Spinal cord (tissue), 10 donors: Measurements from ENCODE around the gene EIF3K. TPM values are rescaled to one million over a fixed set of nuclear protein-coding genes. Genes with fewer than 3 reads are reported as not detected.

Experiments
- DNase-seq, 6 donors: peaks; one replicate each; pipeline versions ENCODE4 v3.0.0 to v3.0.0-alpha.2; 2013 to 2015; ENCODE audit warnings: low spot score in 6 of 6, low read depth in 4 of 6
- H3K27ac ChIP-seq: one replicate; pipeline ENCODE4 v1.5.1; 2013; ENCODE audit warnings: low read depth, low read length, control low read depth
- H3K27me3 ChIP-seq: one replicate; pipeline ENCODE4 v1.6.1; 2013; ENCODE audit warnings: low read length; ENCODE audit not compliant: control insufficient read depth, insufficient read depth
- H3K36me3 ChIP-seq: one replicate; pipeline ENCODE4 v1.6.1; 2013; ENCODE audit warnings: low read length; ENCODE audit not compliant: control insufficient read depth, insufficient read depth
- H3K4me1 ChIP-seq: one replicate; pipeline ENCODE4 v1.6.1; 2013; ENCODE audit warnings: low read length; ENCODE audit not compliant: control insufficient read depth, insufficient read depth
- H3K4me3 ChIP-seq: one replicate; pipeline ENCODE4 v1.5.1; 2013; ENCODE audit warnings: low read depth, low read length, control low read depth
- H3K9me3 ChIP-seq: one replicate; pipeline ENCODE4 v1.6.1; 2013; ENCODE audit warnings: low read length; ENCODE audit not compliant: control insufficient read depth, insufficient read depth
- WGBS: methylation state at CpG from one replicate; pipeline ENCODE4 v1.1.5; 2013; ENCODE audit warnings: missing lambda C conversion rate; ENCODE audit not compliant: insufficient coverage; 5-methylcytosine and 5-hydroxymethylcytosine counted together
- polyA plus RNA-seq, 2 donors: library from polyadenylated mRNA; unstranded; fragments of 120-200 nt; gene quantifications; one replicate each; pipeline ENCODE4 v1.2.1, GENCODE V29; 2013; ENCODE audit not compliant: insufficient read length in 2 of 2
- total RNA-seq, 2 donors: library from RNA; depleted of rRNA in 1 of 2; stranded (reverse); fragments of 120-200 nt in 1 of 2; fragments of >200 nt in 1 of 2; gene quantifications; one replicate each; pipeline versions ENCODE4 v1.2.3 to v1.2.4, GENCODE V29; 2013 to 2014
- donor health status: healthy.

The EIF3K gene
- total and polyA plus RNA-seq, 4 donors, result 110 to 268 (median 260) TPM

DNA sequence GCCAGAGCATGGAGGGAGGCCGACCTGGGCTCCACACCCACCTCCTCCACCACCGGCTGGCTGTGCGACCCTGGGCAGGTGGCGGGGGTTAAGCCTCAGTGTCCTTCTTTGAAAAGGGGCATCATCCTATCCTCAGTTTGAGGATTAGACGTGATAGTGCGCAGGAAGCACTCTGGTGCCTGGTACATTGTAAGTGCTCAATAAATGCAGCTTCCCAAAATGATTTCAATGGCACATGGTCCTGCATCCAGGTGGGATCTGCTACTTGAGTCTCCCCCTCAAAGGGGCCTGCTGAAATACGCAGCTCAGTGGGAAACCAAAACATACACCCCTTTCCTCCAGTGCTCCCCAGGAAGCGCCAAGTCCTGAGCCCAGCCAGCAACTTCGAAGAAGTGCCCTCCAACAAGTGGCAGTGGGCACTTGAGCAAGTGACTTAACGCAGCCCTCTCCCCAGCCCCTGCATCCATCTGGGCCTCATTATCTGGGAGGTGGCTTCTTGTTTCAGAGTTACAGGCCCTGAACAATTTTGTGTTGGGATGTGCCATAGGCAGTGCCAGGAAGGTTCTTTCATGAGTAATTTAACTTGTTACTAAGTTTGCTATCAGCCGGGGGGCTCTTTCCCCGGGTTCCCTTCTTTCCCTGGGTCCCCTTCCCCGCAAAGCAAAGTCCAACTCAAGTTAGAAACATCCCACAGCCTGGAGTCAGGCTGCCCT lies 46.4 kb downstream of the EIF3K start:
- Histone ChIP-seq H3K4me1 (peaks cover 85% of the 10 kb centered on the region), H3K27me3 (no peaks in the 10 kb centered on the region), H3K4me3 (no peak overlapping the region), H3K27ac (peak overlapping the region; percentile 84), H3K9me3 (no peaks in the 10 kb centered on the region), H3K36me3 (peaks cover 23% of the 10 kb centered on the region)
- no peak for DNase-seq
- WGBS, result 87% methylated on average over 8 of the region's 13 CpGs

DNA sequence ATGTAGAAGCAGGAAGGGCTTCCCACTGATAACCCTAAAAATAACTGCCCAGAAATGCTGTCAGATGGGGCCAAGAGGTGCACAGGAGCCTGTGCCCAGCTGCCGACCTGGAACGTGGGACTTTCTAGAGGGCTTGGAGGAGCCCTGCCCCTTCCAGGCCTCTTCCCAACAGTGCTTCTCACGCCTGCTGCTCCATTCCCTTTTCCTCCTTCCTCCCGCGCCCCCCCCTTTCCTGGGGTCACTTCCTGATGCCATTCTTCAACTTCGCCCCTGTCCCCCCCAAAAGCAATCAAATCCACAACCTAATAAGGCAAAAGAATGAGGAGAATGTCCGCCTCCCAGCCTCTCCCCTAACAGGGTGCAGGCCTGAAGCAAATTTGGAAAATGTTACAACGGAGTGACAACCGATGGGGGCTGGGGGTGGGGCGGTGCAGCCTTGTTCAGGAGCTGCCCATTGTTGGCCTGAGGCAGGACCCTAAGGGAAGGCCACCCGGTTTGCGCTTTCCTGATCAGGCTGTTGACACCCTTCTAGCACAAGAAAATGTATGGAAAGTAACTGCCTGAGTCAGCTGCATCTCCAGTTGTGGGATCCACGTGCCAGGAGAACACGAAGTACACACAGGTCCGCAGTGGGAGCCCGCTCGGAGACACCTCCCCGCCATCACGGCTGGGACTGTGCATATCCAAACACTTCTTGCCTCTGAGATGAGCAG lies 47.1 kb downstream of the EIF3K start:
- no peaks in the 10 kb centered on the region for H3K27me3 ChIP-seq
- DNase-seq, result no peak
- H3K27ac ChIP-seq, result peak overlapping the region; percentile 84
- H3K9me3 ChIP-seq, result no peaks in the 10 kb centered on the region
- no peak overlapping the region for H3K4me3 ChIP-seq
- peaks cover 79% of the 10 kb centered on the region for H3K4me1 ChIP-seq
- 52% methylated on average over 14 of the region's 19 CpGs for WGBS
- peaks cover 16% of the 10 kb centered on the region for H3K36me3 ChIP-seq

DNA sequence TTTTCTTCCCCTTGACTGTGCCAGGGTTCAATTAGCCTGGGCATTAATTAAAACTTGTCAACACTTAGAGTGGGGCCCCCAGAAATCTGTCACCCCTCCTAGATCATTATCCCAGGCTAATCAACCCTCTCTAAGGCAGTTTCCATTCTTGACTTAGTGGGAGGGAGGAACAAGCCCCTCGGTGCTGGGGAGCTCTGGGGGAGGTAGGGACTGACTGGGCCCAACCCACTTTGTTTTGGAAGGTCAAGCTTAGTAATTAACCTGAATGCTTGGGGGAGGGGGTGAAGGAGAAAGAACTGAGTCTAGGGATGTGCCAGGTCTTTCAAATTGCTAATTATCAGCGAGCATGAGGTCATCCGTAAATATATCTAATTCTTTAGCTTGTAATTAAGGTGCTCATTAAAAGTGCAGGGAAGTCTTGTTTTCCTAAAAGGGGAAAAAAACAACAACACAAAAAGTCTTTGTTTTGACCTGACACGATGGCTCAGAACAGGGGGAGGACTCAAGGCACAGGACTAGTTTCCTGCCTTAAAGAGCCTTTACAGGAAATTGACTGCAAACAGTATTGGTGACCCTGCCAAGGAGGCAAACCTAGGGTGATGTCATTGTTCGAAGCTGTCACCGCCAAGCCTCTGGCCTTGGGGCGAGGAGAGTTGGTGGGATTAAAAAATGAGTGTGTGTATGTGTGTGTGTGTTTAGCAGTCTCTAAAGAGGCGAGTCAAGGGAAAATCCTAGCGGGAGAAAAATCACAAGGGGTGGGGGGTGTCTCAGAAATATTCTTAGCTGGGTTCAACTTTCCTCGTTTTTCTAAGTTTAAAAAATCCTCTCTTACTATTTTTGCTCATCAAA lies 47.9 kb downstream of the EIF3K start:
- peaks cover 81% of the 10 kb centered on the region for H3K4me1 ChIP-seq
- H3K4me3 ChIP-seq, result no peak overlapping the region
- 18% methylated on average over 4 of the region's 10 CpGs for WGBS
- no peaks in the 10 kb centered on the region for H3K9me3 ChIP-seq
- H3K36me3 ChIP-seq, result peaks cover 16% of the 10 kb centered on the region
- H3K27me3 ChIP-seq, result no peaks in the 10 kb centered on the region
- peak in 2 of 6 donors; percentile 55 to 72 for DNase-seq
- peak overlapping the region; percentile 84 for H3K27ac ChIP-seq

DNA sequence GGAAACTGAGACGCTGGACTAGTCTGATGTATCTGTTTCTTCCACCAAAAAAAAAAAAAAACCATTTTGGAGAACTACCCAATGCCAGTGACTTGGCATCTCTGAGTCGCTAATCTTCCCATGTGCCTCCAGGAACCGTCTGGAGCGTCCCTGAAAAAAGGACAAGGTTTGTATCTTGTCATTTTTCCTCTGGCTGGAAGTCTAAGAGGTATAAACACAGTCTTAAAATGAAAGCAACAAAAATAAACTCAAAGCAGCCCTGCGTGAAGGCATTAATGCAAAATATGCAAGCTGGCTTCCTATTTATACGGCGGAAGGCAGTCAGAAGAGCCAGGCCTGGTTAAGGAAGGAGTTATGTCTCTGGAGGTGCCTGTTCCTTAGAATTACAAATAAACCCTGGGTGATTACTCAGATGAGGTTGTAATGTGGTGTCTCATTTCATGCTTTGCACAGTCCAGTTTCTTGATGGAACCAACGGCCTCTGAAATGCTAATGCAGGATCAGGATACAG lies 48.7 kb downstream of the EIF3K start:
- Histone ChIP-seq H3K4me1 (peaks cover 73% of the 10 kb centered on the region), H3K4me3 (no peak overlapping the region), H3K27me3 (no peaks in the 10 kb centered on the region), H3K9me3 (no peaks in the 10 kb centered on the region), H3K36me3 (peaks cover 16% of the 10 kb centered on the region), H3K27ac (peak overlapping the region; percentile 84)
- WGBS, result 80% methylated on average over 2 of the region's 8 CpGs
- DNase-seq, result peak in 2 of 6 donors; percentile 50 to 85

DNA sequence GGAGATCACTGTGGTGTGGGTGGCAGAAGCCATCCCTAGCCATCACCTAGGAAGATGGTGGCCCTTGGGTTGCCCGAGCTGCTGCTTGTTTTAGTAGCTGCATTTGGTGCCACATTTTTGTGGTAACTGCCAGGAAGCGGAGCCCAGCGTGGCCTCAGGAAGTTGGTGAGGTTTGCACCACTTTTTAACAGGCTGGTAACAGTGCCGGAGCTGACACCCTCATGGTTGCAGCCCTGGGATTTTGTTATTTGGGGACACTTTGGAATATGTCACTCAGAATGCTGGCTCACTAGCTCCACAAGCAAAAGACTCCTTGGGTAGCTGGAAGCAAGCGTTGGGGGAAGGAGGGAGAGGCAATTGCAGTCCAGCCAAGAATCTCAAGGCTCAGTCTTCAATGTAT lies 50.6 kb downstream of the EIF3K start:
- no peak overlapping the region for H3K4me3 ChIP-seq
- peaks cover 55% of the 10 kb centered on the region for H3K4me1 ChIP-seq
- peaks cover 7% of the 10 kb centered on the region for H3K36me3 ChIP-seq
- no peaks in the 10 kb centered on the region for H3K9me3 ChIP-seq
- DNase-seq, result no peak
- peak overlapping the region; percentile 40 for H3K27ac ChIP-seq
- 98% methylated on average over 5 of the region's 5 CpGs for WGBS
- no peaks in the 10 kb centered on the region for H3K27me3 ChIP-seq

DNA sequence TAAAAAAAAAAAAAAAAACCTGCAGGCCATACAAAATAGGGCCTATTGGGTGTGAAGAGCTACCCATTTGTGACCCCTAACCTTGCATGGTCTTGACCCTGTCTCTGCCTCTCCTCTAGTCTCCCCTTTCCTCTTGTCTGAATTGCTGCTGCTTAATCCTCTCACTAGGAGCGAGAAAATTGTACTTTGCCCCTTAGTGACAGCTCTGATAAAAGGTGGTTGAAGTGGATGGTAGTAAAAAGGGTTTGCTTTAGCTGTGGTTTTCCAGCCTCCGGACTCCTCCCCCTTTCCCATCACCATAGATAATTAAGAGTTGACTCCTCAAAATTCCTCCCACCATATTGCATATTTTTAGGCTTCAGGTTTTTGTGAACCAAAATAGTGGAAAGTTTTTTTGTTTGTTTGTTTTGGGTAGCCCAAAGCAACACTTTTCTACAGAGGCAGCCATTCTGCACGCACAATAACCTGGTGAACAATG lies 52.0 kb downstream of the EIF3K start:
- no peak for DNase-seq
- no peaks in the 10 kb centered on the region for H3K27me3 ChIP-seq
- peaks cover 4% of the 10 kb centered on the region for H3K36me3 ChIP-seq
- H3K4me3 ChIP-seq, result no peak overlapping the region
- H3K4me1 ChIP-seq, result peaks cover 47% of the 10 kb centered on the region
- peak overlapping the region; percentile 16 for H3K27ac ChIP-seq
- H3K9me3 ChIP-seq, result no peaks in the 10 kb centered on the region
- WGBS, result no CpG with 5 or more reads among the region's 3 CpGs

DNA sequence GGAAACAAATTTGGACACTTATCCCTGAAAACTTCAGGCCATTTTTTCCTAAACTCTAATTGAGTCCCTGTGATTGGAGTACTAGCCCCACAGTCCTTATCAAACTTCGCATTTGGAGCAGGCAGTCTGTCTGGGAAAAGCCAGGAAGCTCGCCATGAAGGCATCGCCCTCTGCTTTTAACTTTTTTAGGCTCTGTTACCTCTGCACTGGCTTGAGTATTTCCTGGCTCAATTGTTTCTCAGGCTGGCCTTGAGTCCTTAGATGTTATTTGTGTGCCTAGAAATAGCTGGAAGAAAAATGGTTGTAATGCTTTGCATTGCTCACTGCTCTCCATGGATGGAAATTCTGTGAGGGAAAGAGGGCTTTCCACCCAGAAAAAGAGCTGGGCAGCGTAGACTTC lies 52.7 kb downstream of the EIF3K start:
- 62% methylated on average over 4 of the region's 4 CpGs for WGBS
- H3K36me3 ChIP-seq, result peaks cover 3% of the 10 kb centered on the region
- no peaks in the 10 kb centered on the region for H3K27me3 ChIP-seq
- H3K4me1 ChIP-seq, result peaks cover 43% of the 10 kb centered on the region
- no peak for DNase-seq
- H3K4me3 ChIP-seq, result no peak overlapping the region
- peak overlapping the region; percentile 25 for H3K27ac ChIP-seq
- no peaks in the 10 kb centered on the region for H3K9me3 ChIP-seq

DNA sequence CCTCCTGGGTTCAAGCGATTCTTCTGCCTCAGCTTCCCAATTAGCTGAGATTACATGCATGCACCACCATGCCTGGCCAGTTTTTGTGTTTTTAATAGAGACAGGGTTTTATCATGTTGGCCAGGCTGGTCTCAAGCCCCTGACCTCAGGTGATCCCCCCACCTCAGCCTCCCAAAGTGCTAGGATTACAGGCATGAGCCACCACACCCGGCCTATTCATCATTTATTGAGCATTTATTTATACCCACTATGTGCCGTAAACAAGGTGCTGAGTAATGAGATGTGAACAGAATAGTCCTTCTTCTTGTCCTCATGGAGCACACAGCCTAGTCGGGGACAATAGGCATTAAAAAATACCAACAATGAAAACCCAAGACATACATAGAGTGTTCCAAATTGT lies 54.0 kb downstream of the EIF3K start:
- no peak for DNase-seq
- peaks cover 6% of the 10 kb centered on the region for H3K36me3 ChIP-seq
- H3K9me3 ChIP-seq, result no peaks in the 10 kb centered on the region
- H3K27me3 ChIP-seq, result no peaks in the 10 kb centered on the region
- no peak overlapping the region for H3K27ac ChIP-seq
- H3K4me1 ChIP-seq, result peaks cover 35% of the 10 kb centered on the region
- no peak overlapping the region for H3K4me3 ChIP-seq
- WGBS, result no CpG with 5 or more reads among the region's 4 CpGs

DNA sequence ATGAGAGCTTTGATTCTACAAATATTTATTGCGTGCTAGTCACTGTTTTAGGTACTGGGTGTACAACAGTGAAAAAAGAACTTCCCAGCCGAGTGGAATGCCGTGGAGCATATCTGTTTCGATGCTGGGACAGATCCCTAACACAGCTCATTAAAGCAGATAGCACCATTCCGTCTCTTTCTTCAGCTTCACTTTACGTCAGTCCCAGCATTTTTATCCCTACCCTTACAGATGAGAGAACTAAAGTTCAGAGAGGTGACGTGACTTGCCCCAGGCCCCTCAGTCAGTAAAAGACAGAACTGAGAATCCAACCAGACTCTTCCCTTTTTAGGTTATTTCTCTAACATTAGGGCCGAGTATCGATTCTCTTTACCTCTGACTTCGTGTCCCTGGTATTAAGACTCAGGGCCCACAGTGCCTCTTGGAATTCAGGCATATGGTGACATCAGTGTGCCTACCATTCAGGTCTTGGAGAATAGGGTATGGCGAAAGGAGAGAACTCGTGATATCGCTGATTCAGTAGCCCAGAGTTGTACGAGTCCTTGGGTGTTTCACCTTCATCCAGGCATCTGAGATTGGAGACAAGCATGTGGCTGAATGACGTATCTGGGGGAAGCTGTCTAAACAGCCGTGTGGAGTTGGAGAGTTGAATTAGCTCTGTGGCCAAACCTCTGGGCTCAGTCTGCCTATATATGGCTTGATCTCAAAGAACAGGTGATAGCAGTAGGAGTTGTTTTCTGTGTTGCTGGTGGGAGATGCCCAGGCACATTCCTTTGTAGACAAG lies 55.6 kb downstream of the EIF3K start:
- H3K4me3 ChIP-seq, result no peak overlapping the region
- H3K4me1 ChIP-seq, result peaks cover 31% of the 10 kb centered on the region
- 93% methylated on average over 14 of the region's 16 CpGs for WGBS
- H3K36me3 ChIP-seq, result peaks cover 8% of the 10 kb centered on the region
- no peak for DNase-seq
- no peak overlapping the region for H3K27ac ChIP-seq
- no peaks in the 10 kb centered on the region for H3K27me3 ChIP-seq
- H3K9me3 ChIP-seq, result no peaks in the 10 kb centered on the region
